Activated CD4-positive, CD25-positive, alpha-beta regulatory T cell treated with anti-CD3 and anti-CD28 coated beads, Interleukin-2, amount 50 U/mL, for 72 hours (primary cell): ENCODE data around the gene SLC27A1.
"Not testable (repeated sequence)": the region's sequence is repeated elsewhere in the genome, so short reads cannot be mapped to it uniquely, and the experiment has no call there.

Experiments used
- DNase-seq: peaks from one replicate; pipeline ENCODE4 v3.0.0; 2021

SLC27A1 gene

GRCh38 chr19:17457616-17458015 is 12.7 kb upstream of the SLC27A1 start:
- DNase-seq, result no peak

- no peak for DNase-seq
Observed at GRCh38 chr19:17458970-17459369, 11.4 kb upstream of the SLC27A1 start.

- no peak for DNase-seq
Observed at GRCh38 chr19:17460372-17461230, 9.7 kb upstream of the SLC27A1 start, which contains the start of gene NXNL1. NXNL1 (minus strand) TSS chr19:17460926; CDS start chr19:17460869, 57 bp downstream.

- DNase-seq, result no peak
Observed at GRCh38 chr19:17466487-17466850, 3.9 kb upstream of the SLC27A1 start.

GRCh38 chr19:17467471-17468301 is 2.6 kb upstream of the SLC27A1 start:
- no peak for DNase-seq

- DNase-seq, result no peak
Observed at GRCh38 chr19:17468302-17469091, 1.8 kb upstream of the SLC27A1 start.

GRCh38 chr19:17469092-17469480 is 1.2 kb upstream of the SLC27A1 start:
- DNase-seq, result no peak

GRCh38 chr19:17469481-17470067 is 750 bp upstream of the SLC27A1 start:
- peak; percentile 81 for DNase-seq

GRCh38 chr19:17471410-17472125 is 1.2 kb downstream of the SLC27A1 start:
- no peak for DNase-seq

- no peak for DNase-seq
Observed at GRCh38 chr19:17473041-17473440, 2.7 kb downstream of the SLC27A1 start.

- not testable (repeated sequence) for DNase-seq
Observed at GRCh38 chr19:17475011-17475540, 4.8 kb downstream of the SLC27A1 start.

- DNase-seq, result no peak
Observed at GRCh38 chr19:17475541-17476115, 5.3 kb downstream of the SLC27A1 start.

- no peak for DNase-seq
Observed at GRCh38 chr19:17479325-17479791, 9.0 kb downstream of the SLC27A1 start.

- no peak for DNase-seq
Observed at GRCh38 chr19:17481986-17482385, 11.7 kb downstream of the SLC27A1 start.

GRCh38 chr19:17482877-17483604 is 12.7 kb downstream of the SLC27A1 start:
- no peak for DNase-seq

GRCh38 chr19:17483605-17484002 is 13.3 kb downstream of the SLC27A1 start:
- DNase-seq, result no peak

GRCh38 chr19:17484520-17485185 is 14.3 kb downstream of the SLC27A1 start:
- DNase-seq, result no peak

- DNase-seq, result no peak
Observed at GRCh38 chr19:17486545-17487240, 16.4 kb downstream of the SLC27A1 start.
